ENCODE data around the gene ZDHHC8.

ZDHHC8 gene

DNA sequence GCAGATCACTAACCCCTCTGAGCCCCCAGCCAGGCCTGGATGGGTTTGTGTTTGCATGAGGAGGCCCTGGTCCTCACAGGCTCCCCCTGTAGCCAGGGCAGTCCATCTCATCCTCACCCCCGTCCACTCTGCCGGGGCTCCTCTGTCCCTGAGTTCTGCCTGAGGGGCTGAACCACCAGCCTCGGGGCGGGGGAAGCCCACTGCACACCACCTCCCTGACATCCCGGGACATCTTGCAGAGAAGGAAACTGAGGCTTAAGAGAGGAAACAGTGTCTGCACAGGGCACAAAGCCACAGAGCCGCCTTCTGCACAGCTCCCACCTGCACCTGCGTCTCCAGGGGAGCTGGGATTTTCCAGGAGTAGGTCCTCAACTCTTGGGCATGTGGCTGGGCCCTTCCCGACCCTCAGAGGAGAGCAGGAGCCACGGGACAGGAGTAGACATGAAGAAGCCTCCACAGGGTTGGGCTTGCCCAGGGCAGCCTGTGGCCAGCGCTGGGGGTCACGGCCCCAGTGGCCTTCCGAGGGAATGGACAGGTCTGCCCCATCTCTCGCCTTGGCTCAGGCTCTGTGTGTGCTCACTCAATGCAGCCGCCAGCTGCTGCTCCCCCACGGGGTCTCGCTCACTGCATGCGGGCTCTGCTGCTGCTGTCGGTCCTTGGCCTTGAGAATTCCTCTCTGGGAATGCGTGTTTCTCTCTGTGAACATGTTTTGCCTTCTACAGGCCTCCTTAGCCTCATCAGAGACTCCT is 64.7 kb downstream of the ZDHHC8 start:
- Histone ChIP-seq H3K9me3 (ENCODE audit: control insufficient read depth, insufficient read depth, low read length) (no peaks in the 10 kb centered on the region), H4K20me1 (ENCODE audit: control insufficient read depth, insufficient read depth, low read depth, low read length) (no peaks in the 10 kb centered on the region), H3K9me2 (replicated peaks; ENCODE audit: control insufficient read depth, low read length) (no peaks in the 10 kb centered on the region), H3K36me3 (ENCODE audit: control insufficient read depth, low read length) (no peaks in the 10 kb centered on the region), H3F3A (ENCODE audit: control insufficient read depth, insufficient read depth) (no peaks in the 10 kb centered on the region), H3K4me2 (ENCODE audit: low read length) (no peak overlapping the region), H3K27ac (ENCODE audit: low read depth, low read length) (no peak overlapping the region), H3K27me3 (ENCODE audit: control insufficient read depth, low read length) (no peaks in the 10 kb centered on the region; the same call in 1 of the 2 replicates), H3K4me1 (ENCODE audit: control insufficient read depth, low read length) (no peaks in the 10 kb centered on the region), H3K4me3 (ENCODE audit: low read length) (no peak overlapping the region), H3K79me2 (ENCODE audit: control insufficient read depth, low read length) (no peaks in the 10 kb centered on the region)
- TF ChIP-seq, protein P1, sequence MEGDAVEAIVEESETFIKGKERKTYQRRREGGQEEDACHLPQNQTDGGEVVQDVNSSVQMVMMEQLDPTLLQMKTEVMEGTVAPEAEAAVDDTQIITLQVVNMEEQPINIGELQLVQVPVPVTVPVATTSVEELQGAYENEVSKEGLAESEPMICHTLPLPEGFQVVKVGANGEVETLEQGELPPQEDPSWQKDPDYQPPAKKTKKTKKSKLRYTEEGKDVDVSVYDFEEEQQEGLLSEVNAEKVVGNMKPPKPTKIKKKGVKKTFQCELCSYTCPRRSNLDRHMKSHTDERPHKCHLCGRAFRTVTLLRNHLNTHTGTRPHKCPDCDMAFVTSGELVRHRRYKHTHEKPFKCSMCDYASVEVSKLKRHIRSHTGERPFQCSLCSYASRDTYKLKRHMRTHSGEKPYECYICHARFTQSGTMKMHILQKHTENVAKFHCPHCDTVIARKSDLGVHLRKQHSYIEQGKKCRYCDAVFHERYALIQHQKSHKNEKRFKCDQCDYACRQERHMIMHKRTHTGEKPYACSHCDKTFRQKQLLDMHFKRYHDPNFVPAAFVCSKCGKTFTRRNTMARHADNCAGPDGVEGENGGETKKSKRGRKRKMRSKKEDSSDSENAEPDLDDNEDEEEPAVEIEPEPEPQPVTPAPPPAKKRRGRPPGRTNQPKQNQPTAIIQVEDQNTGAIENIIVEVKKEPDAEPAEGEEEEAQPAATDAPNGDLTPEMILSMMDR (IDR thresholded peaks at IDR 0.05; ENCODE audit: low read depth, low read length, poor library complexity, severe bottlenecking), result no peak
- TF ChIP-seq EZH2phosphoT487 (IDR thresholded peaks at IDR 0.05; ENCODE audit: borderline replicate concordance, low read length), result no peak

All from DOHH2 (cell line).